K562 (cell line): ENCODE results near the gene ASS1. TPM values are rescaled to one million over a fixed set of nuclear protein-coding genes. Genes with fewer than 3 reads are reported as not detected.

Source experiments
- BCOR ChIP-seq: fragments of 450-650 bp; IDR thresholded peaks from 2 replicates; pipeline ENCODE4 v1.6.1; 2016
- CBFA2T2 ChIP-seq: fragments of 450-650 bp; conservative IDR thresholded peaks from 2 replicates; pipeline ENCODE4 v1.6.1; 2017; ENCODE audit warnings: mild to moderate bottlenecking
- ETV1 ChIP-seq: fragments of 450-650 bp; conservative IDR thresholded peaks from 2 replicates; pipeline ENCODE4 v1.6.1; 2016; ENCODE audit warnings: missing genetic modification characterization, control low read depth, low read depth, missing compliant biosample characterization
- HDAC1 ChIP-seq, 2 experiments: fragments of 450-650 bp; IDR thresholded peaks; 2 replicates each; pipeline ENCODE4 v1.6.1; 2016 to 2017; ENCODE audit warnings: inconsistent platforms in 1 of 2, mild to moderate bottlenecking in 1 of 2, moderate library complexity in 1 of 2
- KDM1A ChIP-seq, 2 experiments: fragments of 450-650 bp; IDR thresholded peaks; 2 replicates each; pipeline ENCODE4 v1.6.1; 2016; ENCODE audit warnings: mild to moderate bottlenecking in 2 of 2
- KDM5B ChIP-seq: fragments of 200-600 bp; sonication (generic); IDR thresholded peaks from 2 replicates; pipeline ENCODE4 v1.6.1; 2012; ENCODE audit warnings: low read depth, mild to moderate bottlenecking, moderate library complexity, low read length, control low read depth, inconsistent platforms; ENCODE audit not compliant: insufficient replicate concordance
- MITF ChIP-seq: IDR thresholded peaks from 2 replicates; pipeline ENCODE4 v1.6.1; 2014; ENCODE audit warnings: antibody characterized with exemption
- MNT ChIP-seq, 2 experiments: fragments of 450-650 bp; conservative IDR thresholded peaks; 2 replicates each; pipeline ENCODE4 v1.6.1; 2017; ENCODE audit warnings: mild to moderate bottlenecking in 2 of 2, moderate library complexity in 2 of 2
- MTA3 ChIP-seq: fragments of 450-650 bp; formaldehyde crosslinking; IDR thresholded peaks from 2 replicates; pipeline ENCODE4 v1.6.1; 2017; ENCODE audit warnings: mild to moderate bottlenecking, borderline replicate concordance
- PKNOX1 ChIP-seq: fragments of 450-650 bp; IDR thresholded peaks from 2 replicates; pipeline ENCODE4 v1.6.1; 2016
- RBFOX2 ChIP-seq: fragments of 200-400 bp; formaldehyde crosslinking; IDR thresholded peaks from 2 replicates; pipeline ENCODE4 v1.6.1; 2017; ENCODE audit warnings: low read depth, mild to moderate bottlenecking, low read length, moderate library complexity
- RFX5 ChIP-seq: IDR thresholded peaks from 2 replicates; pipeline ENCODE4 v1.6.1; 2011; ENCODE audit warnings: low read depth, mild to moderate bottlenecking, improper control_type of control experiment, low read length
- SIN3A ChIP-seq, 2 experiments: fragments of 150-350 bp in 1 of 2; IDR thresholded peaks; 2 replicates each; pipeline ENCODE4 v1.6.1; 2011 to 2016; ENCODE audit warnings: borderline replicate concordance in 2 of 2, low read depth in 2 of 2, low read length in 2 of 2, mild to moderate bottlenecking in 2 of 2, moderate library complexity in 2 of 2; ENCODE audit not compliant: control insufficient read depth in 1 of 2
- TAF1 ChIP-seq: IDR thresholded peaks from 2 replicates; pipeline ENCODE4 v1.6.1; 2011; ENCODE audit warnings: mild to moderate bottlenecking, low read length, moderate library complexity; ENCODE audit not compliant: insufficient read depth, control insufficient read depth, severe bottlenecking; ENCODE audit errors: extremely low read depth
- TEAD4 ChIP-seq, 2 experiments: sonication (generic) in 1 of 2; formaldehyde crosslinking in 1 of 2; IDR thresholded peaks; 2 replicates each; pipeline versions ENCODE4 v1.6.1 to v1.8.0; 2012 to 2022; ENCODE audit warnings: borderline replicate concordance in 1 of 2, inconsistent platforms in 1 of 2, low read length in 1 of 2, mild to moderate bottlenecking in 1 of 2, missing genetic modification reagents in 1 of 2
- ZNF24 ChIP-seq: fragments of 450-650 bp; IDR thresholded peaks from 2 replicates; pipeline ENCODE4 v1.6.1; 2016
- ZSCAN32 ChIP-seq: fragments of 450-650 bp; formaldehyde crosslinking; IDR thresholded peaks from 2 replicates; pipeline ENCODE4 v1.4.0; 2020; ENCODE audit warnings: mild to moderate bottlenecking, moderate library complexity
- polyA plus RNA-seq, 8 experiments: library from polyadenylated mRNA; depleted of rRNA in 4 of 8; stranded (reverse) in 5 of 8; unstranded in 3 of 8; fragments of >200 nt; fragmentation: Nextera tagmentation in 2 of 8; fragmentation: Illumina TruSeq in 1 of 8; extraction: Ambion mirVana in 2 of 8; extraction: Trizol in 1 of 8; gene quantifications; 2 replicates each; pipeline versions ENCODE4 v1.2.1 to v1.2.3, GENCODE V29; 2011 to 2014; ENCODE audit warnings: inconsistent platforms in 1 of 8, missing spikeins in 1 of 8
- total RNA-seq, 7 experiments: library from RNA; depleted of rRNA in 6 of 7; stranded (reverse); fragments of >200 nt in 6 of 7; fragmentation: Illumina TruSeq in 2 of 7; extraction: Trizol in 2 of 7; gene quantifications; 2 replicates each; pipeline versions ENCODE4 v1.2.1 to v1.2.3, GENCODE V29; 2011 to 2021; ENCODE audit warnings: low replicate concordance in 1 of 7
- TF ChIP-seq, protein P1 (sequence below): fragments of 450-650 bp; IDR thresholded peaks from 2 replicates; pipeline ENCODE4 v1.6.1; 2017; ENCODE audit warnings: antibody characterized with exemption, mild to moderate bottlenecking

ASS1 gene
- total and polyA plus RNA-seq, 9 of the 15 experiments (the other 6 are each of a cell fraction or from before 2014, with no cell fraction given): 1.5 to 5.7 (median 3.7) TPM

- TF ChIP-seq MNT (conservative IDR thresholded peaks at IDR 0.05) (peak; percentile 37 to 71; a peak in 3 of 4 replicates), MITF (0 out of 2 replicates have a peak, but pooled peaks have one; percentile 9), TAF1 (peak; percentile 36), TEAD4 (IDR thresholded peaks at IDR 0.05; ENCODE audit: low read length) (peak; percentile 85), TEAD4 (CRISPR knock-in tag; IDR thresholded peaks at IDR 0.05; ENCODE audit: borderline replicate concordance) (no peak), KDM1A (IDR thresholded peaks at IDR 0.05) (peak; percentile 53 to 58; a peak in 3 of 4 replicates), SIN3A (IDR thresholded peaks at IDR 0.05; ENCODE audit: borderline replicate concordance in 2 of 2, control insufficient read depth in 1 of 2, low read depth in 2 of 2, low read length in 2 of 2) (no peak), RBFOX2 (peak; percentile 61), PKNOX1 (peak; percentile 65), BCOR (peak; percentile 74), ZNF24 (peak; percentile 44; the same call in 1 of the 2 replicates), ETV1 (no peak), MTA3 (peak; percentile 71), CBFA2T2 (peak; percentile 83), ZSCAN32 (CRISPR knock-in tag) (no peak), HDAC1 (IDR thresholded peaks at IDR 0.05) (peak in 1 of 2 experiments; percentile 77; a peak in 2 of 4 replicates), KDM5B (peak; percentile 66), RFX5 (no peak)
- TF ChIP-seq, protein P1, sequence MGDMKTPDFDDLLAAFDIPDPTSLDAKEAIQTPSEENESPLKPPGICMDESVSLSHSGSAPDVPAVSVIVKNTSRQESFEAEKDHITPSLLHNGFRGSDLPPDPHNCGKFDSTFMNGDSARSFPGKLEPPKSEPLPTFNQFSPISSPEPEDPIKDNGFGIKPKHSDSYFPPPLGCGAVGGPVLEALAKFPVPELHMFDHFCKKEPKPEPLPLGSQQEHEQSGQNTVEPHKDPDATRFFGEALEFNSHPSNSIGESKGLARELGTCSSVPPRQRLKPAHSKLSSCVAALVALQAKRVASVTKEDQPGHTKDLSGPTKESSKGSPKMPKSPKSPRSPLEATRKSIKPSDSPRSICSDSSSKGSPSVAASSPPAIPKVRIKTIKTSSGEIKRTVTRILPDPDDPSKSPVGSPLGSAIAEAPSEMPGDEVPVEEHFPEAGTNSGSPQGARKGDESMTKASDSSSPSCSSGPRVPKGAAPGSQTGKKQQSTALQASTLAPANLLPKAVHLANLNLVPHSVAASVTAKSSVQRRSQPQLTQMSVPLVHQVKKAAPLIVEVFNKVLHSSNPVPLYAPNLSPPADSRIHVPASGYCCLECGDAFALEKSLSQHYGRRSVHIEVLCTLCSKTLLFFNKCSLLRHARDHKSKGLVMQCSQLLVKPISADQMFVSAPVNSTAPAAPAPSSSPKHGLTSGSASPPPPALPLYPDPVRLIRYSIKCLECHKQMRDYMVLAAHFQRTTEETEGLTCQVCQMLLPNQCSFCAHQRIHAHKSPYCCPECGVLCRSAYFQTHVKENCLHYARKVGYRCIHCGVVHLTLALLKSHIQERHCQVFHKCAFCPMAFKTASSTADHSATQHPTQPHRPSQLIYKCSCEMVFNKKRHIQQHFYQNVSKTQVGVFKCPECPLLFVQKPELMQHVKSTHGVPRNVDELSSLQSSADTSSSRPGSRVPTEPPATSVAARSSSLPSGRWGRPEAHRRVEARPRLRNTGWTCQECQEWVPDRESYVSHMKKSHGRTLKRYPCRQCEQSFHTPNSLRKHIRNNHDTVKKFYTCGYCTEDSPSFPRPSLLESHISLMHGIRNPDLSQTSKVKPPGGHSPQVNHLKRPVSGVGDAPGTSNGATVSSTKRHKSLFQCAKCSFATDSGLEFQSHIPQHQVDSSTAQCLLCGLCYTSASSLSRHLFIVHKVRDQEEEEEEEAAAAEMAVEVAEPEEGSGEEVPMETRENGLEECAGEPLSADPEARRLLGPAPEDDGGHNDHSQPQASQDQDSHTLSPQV: no peak; the same call in none of the 2 replicates
Measured at GRCh38 chr9:130535818-130536521, 91.2 kb downstream of the ASS1 start (continued).
